Measurements from ENCODE around the gene IL23R. TPM values are rescaled to one million over a fixed set of nuclear protein-coding genes. Genes with fewer than 3 reads are reported as not detected.
A peak's percentile ranks its signal among the peaks of the same experiment; 100 is the strongest.

IL23R gene
- total and polyA plus RNA-seq, 2 of the 8 experiments (the other 6 are each of a cell fraction or from before 2014, with no cell fraction given) = not detected

DNA sequence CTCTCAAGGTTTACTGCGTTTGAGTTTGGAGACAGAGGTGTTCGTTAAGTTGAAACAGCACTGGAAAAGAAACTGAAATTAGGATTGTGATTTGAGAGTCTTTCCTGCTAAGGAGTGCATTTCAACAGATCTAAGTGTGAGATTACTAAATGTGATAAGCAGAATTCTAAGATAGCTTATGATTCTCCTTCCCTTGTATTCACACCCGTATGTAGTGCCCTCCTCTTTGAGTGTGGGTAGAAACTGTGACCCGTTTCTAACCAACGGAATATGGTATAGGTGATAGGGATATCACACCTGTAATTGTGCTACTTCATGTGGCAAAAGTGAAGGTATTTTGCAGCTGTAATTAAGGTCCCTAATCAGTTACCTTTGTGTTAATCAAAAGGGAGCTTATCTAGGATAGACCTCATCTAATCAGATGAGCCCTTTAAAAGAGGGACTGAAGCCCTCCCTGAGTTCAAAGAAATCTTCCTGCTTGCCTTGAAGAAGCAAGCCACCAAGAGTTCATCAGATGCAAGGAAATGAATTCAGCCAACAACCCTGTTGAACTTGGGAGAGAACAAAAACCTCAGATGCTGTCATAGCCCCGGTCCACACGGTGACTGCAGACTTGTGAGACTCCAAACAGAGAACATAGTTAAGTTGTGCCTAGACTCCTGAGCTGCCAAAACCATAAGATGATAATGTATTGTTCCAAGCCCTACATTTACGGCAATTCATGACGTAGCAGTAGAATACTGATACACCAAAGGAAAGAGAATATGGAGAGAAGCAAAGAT, 128.8 kb downstream of the IL23R start:
- H2AK5ac ChIP-seq (ENCODE audit: low read depth, low read length) = no peak overlapping the region
- no peak overlapping the region for H3K14ac ChIP-seq (ENCODE audit: insufficient read length)
- no peak overlapping the region for H2BK20ac ChIP-seq (ENCODE audit: low read length)
- H4K8ac ChIP-seq (ENCODE audit: extremely low read depth, insufficient read depth, low read length) = no peak overlapping the region
- no peak overlapping the region for H2BK12ac ChIP-seq (ENCODE audit: low read depth, low read length)
- CTCF ChIA-PET (ENCODE audit: partially characterized antibody) = no interaction called here
- no peak overlapping the region for H4K5ac ChIP-seq (ENCODE audit: insufficient read length, low read depth, low read length)
- H2BK15ac ChIP-seq (ENCODE audit: low read length) = no peak overlapping the region
- no peak overlapping the region for H3K56ac ChIP-seq (replicated peaks; ENCODE audit: insufficient read length, low read depth, low read length)
- H3K79me1 ChIP-seq (ENCODE audit: low read depth, low read length) = no peaks in the 10 kb centered on the region
- H2BK5ac ChIP-seq (ENCODE audit: low read depth, low read length) = no peak overlapping the region
- H3K79me2 ChIP-seq (ENCODE audit: control insufficient read depth in 1 of 2, insufficient read depth in 2 of 2, low read length in 2 of 2) = no peaks in the 10 kb centered on the region
- no peaks in the 10 kb centered on the region for H4K20me1 ChIP-seq (replicated peaks in 1 of 2; ENCODE audit: control insufficient read depth in 1 of 2, insufficient read depth in 2 of 2, low read length in 2 of 2)
- no peak overlapping the region for H3K27ac ChIP-seq (ENCODE audit: low read depth, low read length)
- H3K4me3 ChIP-seq (ENCODE audit: extremely low read depth in 1 of 4, insufficient read depth in 2 of 4, low read depth in 3 of 4, low read length in 4 of 4) = no peak overlapping the region
- POLR2A ChIA-PET (ENCODE audit: partially characterized antibody) = interaction anchor here (1.2 kb wide), 1 partner anchor 12 kb away, joined by 3 read pairs; no protein-coding TSS in a partner anchor
- H3K18ac ChIP-seq (ENCODE audit: extremely low read depth, low read length) = no peak overlapping the region
- no peak overlapping the region for H3K4ac ChIP-seq (replicated peaks; ENCODE audit: insufficient read length, low read depth, low read length)
- DNase-seq (ENCODE audit: low read depth in 1 of 2, low spot score in 2 of 2) = no peak
- no peaks in the 10 kb centered on the region; a peak in 1 of 8 replicates for H3K36me3 ChIP-seq (ENCODE audit: control insufficient read depth in 2 of 4, insufficient read depth in 4 of 4, low read length in 3 of 4)
- peak; percentile 45 for FAIRE-seq
- no peaks in the 10 kb centered on the region for H3K23me2 ChIP-seq (ENCODE audit: low read depth, low read length)
- no peak overlapping the region for H4K91ac ChIP-seq (replicated peaks; ENCODE audit: insufficient read length, low read length)
- H3K4me1 ChIP-seq (replicated peaks in 1 of 4; ENCODE audit: control insufficient read depth in 3 of 4, insufficient read depth in 4 of 4, low read length in 3 of 4) = no peaks in the 10 kb centered on the region
- H3K9ac ChIP-seq (replicated peaks in 1 of 4; ENCODE audit: extremely low read depth in 1 of 4, low read depth in 3 of 4, low read length in 3 of 4) = no peak overlapping the region
- no peak overlapping the region for H2BK120ac ChIP-seq (replicated peaks; ENCODE audit: low read depth, low read length)
- peak overlapping the region; percentile 45; the same call in 1 of the 2 replicates for H2AFZ ChIP-seq (ENCODE audit: low read length)
- H3K9me3 ChIP-seq (ENCODE audit: insufficient read depth in 2 of 2, low read depth in 1 of 2, low read length in 1 of 2) = no peaks in the 10 kb centered on the region
- H3K27me3 ChIP-seq (replicated peaks in 1 of 4; ENCODE audit: control insufficient read depth in 3 of 4, extremely low read depth in 1 of 4, insufficient read depth in 3 of 4, low read length in 3 of 4) = no peaks in the 10 kb centered on the region
- H3K23ac ChIP-seq (ENCODE audit: insufficient read length) = no peak overlapping the region
- H3K4me2 ChIP-seq (ENCODE audit: insufficient read depth in 1 of 2, low read depth in 2 of 2, low read length in 2 of 2) = no peak overlapping the region
- 88% methylated on average over 9 of the region's 9 CpGs; no CpG with 5 or more reads in 1 of the 2 experiments for WGBS, 2 experiments (ENCODE audit: extremely low coverage in 1 of 2, insufficient coverage in 1 of 2, insufficient read length in 1 of 2, insufficient replicate concordance in 2 of 2, low coverage in 1 of 2, low lambda C conversion rate in 2 of 2, missing lambda C conversion rate in 1 of 2)
- no peak for TF ChIP-seq CHD2 (IDR thresholded peaks at IDR 0.05; ENCODE audit: low read length)
- no peak for TF ChIP-seq ZNF274 (IDR thresholded peaks at IDR 0.05; ENCODE audit: borderline replicate concordance, extremely low read depth, low read length)
- no peak for TF ChIP-seq POU5F1 (IDR thresholded peaks at IDR 0.05; ENCODE audit: low read depth, low read length)
- TF ChIP-seq HDAC2 (IDR thresholded peaks at IDR 0.05; ENCODE audit: borderline replicate concordance in 1 of 2, low read depth in 2 of 2, low read length in 2 of 2) = no peak
- TF ChIP-seq CBX8 (IDR thresholded peaks at IDR 0.05; ENCODE audit: borderline replicate concordance, low read depth, low read length) = no peak
- TF ChIP-seq ASH2L (IDR thresholded peaks at IDR 0.05; ENCODE audit: low read length) = no peak
- no peak for TF ChIP-seq SRF (IDR thresholded peaks at IDR 0.05; ENCODE audit: low read depth, low read length)
- no peak for TF ChIP-seq EP300 (IDR thresholded peaks at IDR 0.05; ENCODE audit: borderline replicate concordance in 1 of 2, low read depth in 2 of 2, low read length in 2 of 2)
- TF ChIP-seq SUZ12 (IDR thresholded peaks at IDR 0.05; ENCODE audit: low read length) = no peak
- TF ChIP-seq TEAD4 (IDR thresholded peaks at IDR 0.05; ENCODE audit: low read depth, low read length) = no peak
- TF ChIP-seq CREB1 (IDR thresholded peaks at IDR 0.05) = no peak
- TF ChIP-seq TAF7 (optimal IDR thresholded peaks at IDR 0.05; ENCODE audit: borderline replicate concordance, low read depth, low read length) = no peak
- TF ChIP-seq SIRT6 (IDR thresholded peaks at IDR 0.05; ENCODE audit: low read length) = no peak
- TF ChIP-seq POLR2A (IDR thresholded peaks at IDR 0.05; ENCODE audit: control extremely low read depth in 1 of 2, low read depth in 2 of 2, low read length in 2 of 2) = no peak

Measured in H1 (cell line).